ENCODE measurements around the gene HSH2D.
A peak's percentile ranks its signal among the peaks of the same experiment; 100 is the strongest.
"Not testable (repeated sequence)": the region's sequence is repeated elsewhere in the genome, so short reads cannot be mapped to it uniquely, and the experiment has no call there.

HSH2D gene

DNA sequence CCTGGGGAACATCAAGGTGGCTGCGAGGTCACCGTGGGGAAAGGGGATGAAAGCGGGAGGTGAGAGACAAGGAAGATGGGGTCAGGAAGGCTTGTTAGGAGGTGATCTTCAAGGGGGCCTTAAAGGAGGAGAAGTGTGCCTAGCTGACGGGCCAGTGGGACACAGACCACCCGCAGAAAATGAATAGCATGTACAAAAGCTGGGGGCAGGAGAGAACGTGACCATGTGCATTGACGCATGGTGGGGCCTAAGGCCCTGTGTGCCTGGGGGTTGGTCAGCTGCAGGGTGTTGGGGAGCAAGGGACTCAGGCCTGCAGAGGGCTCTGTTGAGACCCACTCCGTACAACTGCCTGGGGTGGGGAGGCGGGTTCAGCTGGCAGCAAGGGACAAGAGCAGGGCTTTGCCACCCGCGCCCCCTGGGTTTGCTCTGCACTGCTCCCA, 25.9 kb upstream of the HSH2D start:
- Histone ChIP-seq H3K4me2 (ENCODE audit: low read length) (peak overlapping the region; percentile 57), H3K9me3 (ENCODE audit: low read length) (no peaks in the 10 kb centered on the region), H3K9me2 (ENCODE audit: low read depth, low read length) (no peaks in the 10 kb centered on the region), H4K20me1 (ENCODE audit: insufficient read depth, low read length) (no peaks in the 10 kb centered on the region), H2AFZ (ENCODE audit: low read length) (no peak overlapping the region), H3K9ac (ENCODE audit: low read length) (peak overlapping the region; percentile 47), H3K79me2 (ENCODE audit: insufficient read depth, low read length) (peaks cover 15% of the 10 kb centered on the region), H3K27ac (ENCODE audit: low read depth, low read length, poor library complexity, severe bottlenecking) (peak overlapping the region; percentile 97), H3K4me1 (ENCODE audit: insufficient read depth, low read length, severe bottlenecking) (peaks cover 67% of the 10 kb centered on the region), H3K27me3 (ENCODE audit: insufficient read depth, low read length) (no peaks in the 10 kb centered on the region), H3K36me3 (ENCODE audit: insufficient read depth, low read length) (peaks cover 51% of the 10 kb centered on the region), H3K4me3 (ENCODE audit: low read depth, low read length, poor library complexity, severe bottlenecking) (peak overlapping the region; percentile 20), H3F3A (ENCODE audit: insufficient read depth, low read length) (0 out of 2 replicates have a peak, but pooled peaks cover 3% of the 10 kb centered on the region)
- TF ChIP-seq, protein P1, sequence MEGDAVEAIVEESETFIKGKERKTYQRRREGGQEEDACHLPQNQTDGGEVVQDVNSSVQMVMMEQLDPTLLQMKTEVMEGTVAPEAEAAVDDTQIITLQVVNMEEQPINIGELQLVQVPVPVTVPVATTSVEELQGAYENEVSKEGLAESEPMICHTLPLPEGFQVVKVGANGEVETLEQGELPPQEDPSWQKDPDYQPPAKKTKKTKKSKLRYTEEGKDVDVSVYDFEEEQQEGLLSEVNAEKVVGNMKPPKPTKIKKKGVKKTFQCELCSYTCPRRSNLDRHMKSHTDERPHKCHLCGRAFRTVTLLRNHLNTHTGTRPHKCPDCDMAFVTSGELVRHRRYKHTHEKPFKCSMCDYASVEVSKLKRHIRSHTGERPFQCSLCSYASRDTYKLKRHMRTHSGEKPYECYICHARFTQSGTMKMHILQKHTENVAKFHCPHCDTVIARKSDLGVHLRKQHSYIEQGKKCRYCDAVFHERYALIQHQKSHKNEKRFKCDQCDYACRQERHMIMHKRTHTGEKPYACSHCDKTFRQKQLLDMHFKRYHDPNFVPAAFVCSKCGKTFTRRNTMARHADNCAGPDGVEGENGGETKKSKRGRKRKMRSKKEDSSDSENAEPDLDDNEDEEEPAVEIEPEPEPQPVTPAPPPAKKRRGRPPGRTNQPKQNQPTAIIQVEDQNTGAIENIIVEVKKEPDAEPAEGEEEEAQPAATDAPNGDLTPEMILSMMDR (IDR thresholded peaks at IDR 0.05; ENCODE audit: low read length) = peak; percentile 58; the same call in 1 of the 2 replicates
- TF ChIP-seq EZH2 (IDR thresholded peaks at IDR 0.05; ENCODE audit: borderline replicate concordance, low read length) = no peak

DNA sequence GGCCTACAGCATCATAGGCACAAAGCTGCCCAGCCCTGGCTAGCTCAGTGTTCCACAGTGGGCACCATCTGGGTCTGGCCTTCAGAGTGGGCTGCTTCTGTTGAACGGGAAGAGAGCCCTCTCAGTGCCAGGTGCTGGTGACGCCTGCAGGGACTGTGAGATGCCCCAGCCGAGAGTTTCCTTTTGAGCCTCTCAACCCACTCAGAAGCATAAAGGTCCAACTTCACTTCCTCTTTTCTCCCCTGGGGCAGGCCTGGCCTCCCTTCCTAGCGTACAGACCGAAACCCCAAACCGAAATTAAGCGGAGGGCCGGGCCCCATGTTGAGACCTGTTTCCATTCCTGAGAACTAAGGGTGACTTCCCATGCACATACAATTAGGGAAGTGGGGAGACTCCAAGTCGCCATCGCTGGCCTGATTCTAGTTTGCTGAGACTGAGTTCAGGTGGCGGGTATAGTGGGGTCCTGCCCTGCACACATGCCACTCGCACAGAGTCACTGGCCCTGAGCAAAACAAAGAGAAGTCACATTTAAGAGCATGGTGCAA, 24.9 kb upstream of the HSH2D start:
- Histone ChIP-seq H3K27ac (ENCODE audit: low read depth, low read length, poor library complexity, severe bottlenecking) (peak overlapping the region; percentile 97), H4K20me1 (ENCODE audit: insufficient read depth, low read length) (no peaks in the 10 kb centered on the region), H3K9me3 (ENCODE audit: low read length) (no peaks in the 10 kb centered on the region), H3K4me2 (ENCODE audit: low read length) (peak overlapping the region; percentile 57), H3K4me3 (ENCODE audit: low read depth, low read length, poor library complexity, severe bottlenecking) (peak overlapping the region; percentile 20), H3K4me1 (ENCODE audit: insufficient read depth, low read length, severe bottlenecking) (peaks cover 58% of the 10 kb centered on the region), H2AFZ (ENCODE audit: low read length) (no peak overlapping the region), H3K36me3 (ENCODE audit: insufficient read depth, low read length) (peaks cover 57% of the 10 kb centered on the region), H3K79me2 (ENCODE audit: insufficient read depth, low read length) (peaks cover 8% of the 10 kb centered on the region; the same call in 1 of the 2 replicates), H3K9me2 (ENCODE audit: low read depth, low read length) (no peaks in the 10 kb centered on the region), H3K27me3 (ENCODE audit: insufficient read depth, low read length) (no peaks in the 10 kb centered on the region), H3F3A (ENCODE audit: insufficient read depth, low read length) (0 out of 2 replicates have a peak, but pooled peaks cover 3% of the 10 kb centered on the region), H3K9ac (ENCODE audit: low read length) (peak overlapping the region; percentile 47; the same call in 1 of the 2 replicates)
- no peak for TF ChIP-seq EZH2 (IDR thresholded peaks at IDR 0.05; ENCODE audit: borderline replicate concordance, low read length)
- TF ChIP-seq, protein P1 (IDR thresholded peaks at IDR 0.05; ENCODE audit: low read length) = no peak

DNA sequence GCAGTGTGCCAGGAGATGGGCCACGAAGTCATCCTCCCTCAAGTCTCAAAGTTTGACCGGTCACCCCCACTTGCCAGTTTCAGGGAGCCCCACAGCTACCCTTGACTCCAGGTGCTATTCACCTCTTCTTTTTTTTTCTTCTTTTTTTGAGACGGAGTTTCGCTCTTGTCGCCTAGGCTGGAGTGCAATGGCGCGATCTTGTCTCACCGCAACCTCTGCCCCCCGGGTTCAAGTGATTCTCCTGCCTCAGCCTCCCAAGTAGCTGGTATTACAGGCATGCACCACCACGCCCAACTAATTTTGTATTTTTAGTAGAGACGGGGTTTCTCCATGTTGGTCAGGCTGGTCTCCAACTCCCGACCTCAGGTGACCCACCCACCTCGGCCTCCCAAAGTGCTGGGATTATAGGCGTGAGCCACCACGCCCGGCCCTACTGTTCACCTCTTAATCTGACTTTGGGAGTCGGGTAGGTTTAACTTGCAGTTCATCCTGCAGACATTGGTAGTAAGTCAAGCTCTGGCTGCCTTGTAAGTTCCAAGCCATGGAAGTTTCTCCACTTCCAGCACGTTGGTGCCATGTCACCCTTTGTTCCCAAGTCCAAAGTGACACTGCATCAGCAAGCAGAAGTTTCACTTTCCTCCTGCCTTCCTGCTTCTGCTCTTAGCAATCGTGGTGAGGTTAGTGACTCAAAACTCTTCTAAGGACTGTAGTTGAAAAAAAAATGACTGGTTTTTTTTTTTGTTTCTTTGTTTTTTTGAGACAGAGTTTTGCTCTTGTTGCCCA, 24.2 kb upstream of the HSH2D start:
- peak overlapping the region; percentile 20 for H3K4me3 ChIP-seq (ENCODE audit: low read depth, low read length, poor library complexity, severe bottlenecking)
- H3K4me2 ChIP-seq (ENCODE audit: low read length) = peak overlapping the region; percentile 57; the same call in 1 of the 2 replicates
- H3K27ac ChIP-seq (ENCODE audit: low read depth, low read length, poor library complexity, severe bottlenecking) = peak overlapping the region; percentile 97
- not testable (repeated sequence) for H3K79me2 ChIP-seq (ENCODE audit: insufficient read depth, low read length); H3K9me3 ChIP-seq (ENCODE audit: low read length); H3F3A ChIP-seq (ENCODE audit: insufficient read depth, low read length); H3K9me2 ChIP-seq (ENCODE audit: low read depth, low read length); H3K27me3 ChIP-seq (ENCODE audit: insufficient read depth, low read length); H2AFZ ChIP-seq (ENCODE audit: low read length); H4K20me1 ChIP-seq (ENCODE audit: insufficient read depth, low read length)
- H3K4me1 ChIP-seq (ENCODE audit: insufficient read depth, low read length, severe bottlenecking) = peaks cover 52% of the 10 kb centered on the region
- H3K9ac ChIP-seq (ENCODE audit: low read length) = peak overlapping the region; percentile 47; the same call in 1 of the 2 replicates
- peaks cover 60% of the 10 kb centered on the region for H3K36me3 ChIP-seq (ENCODE audit: insufficient read depth, low read length)
